Measurements from ENCODE around the gene RNF25.
A peak's percentile ranks its signal among the peaks of the same experiment; 100 is the strongest.

The RNF25 gene

DNA sequence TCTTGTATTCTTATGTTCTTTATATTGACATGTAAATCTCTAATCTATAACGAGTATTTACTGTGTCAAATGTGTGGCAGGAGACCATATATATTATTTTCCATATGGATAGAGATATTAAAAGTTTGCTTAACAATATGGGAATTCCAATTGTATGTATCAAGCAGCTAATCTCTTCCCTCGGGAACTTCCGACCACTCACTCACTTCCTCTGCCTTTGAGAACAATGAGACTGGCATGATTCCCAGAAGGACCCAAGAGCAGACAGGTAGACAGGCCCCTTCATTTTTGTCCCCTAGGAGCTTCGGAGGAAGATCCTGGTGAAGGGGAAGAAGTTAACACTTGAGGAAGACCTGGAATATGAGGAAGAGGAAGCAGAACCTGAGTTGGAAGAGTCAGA is 40.0 kb downstream of the RNF25 start:
- DNase-seq (ENCODE audit: low read depth), result no peak
- no peak for TF ChIP-seq CTCF (conservative IDR thresholded peaks at IDR 0.05; ENCODE audit: low read length)
- H3K4me3 ChIP-seq (ENCODE audit: low read length), result no peak overlapping the region

DNA sequence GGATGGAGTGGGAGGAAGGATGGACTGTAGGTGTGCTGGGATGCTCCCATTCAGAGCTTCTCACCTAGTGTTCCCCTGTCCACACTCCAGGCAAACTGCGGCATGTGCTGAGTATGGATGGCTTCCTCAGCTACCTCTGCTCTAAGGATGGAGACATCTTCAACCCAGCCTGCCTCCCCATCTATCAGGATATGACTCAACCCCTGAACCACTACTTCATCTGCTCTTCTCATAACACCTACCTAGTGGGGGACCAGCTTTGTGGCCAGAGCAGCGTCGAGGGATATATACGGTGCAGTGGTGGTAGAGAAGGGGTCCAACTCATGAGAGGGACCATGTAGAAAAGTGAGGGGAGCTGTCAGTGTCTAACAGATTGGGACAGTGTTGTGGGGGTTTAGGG is 43.9 kb downstream of the RNF25 start:
- no peak for TF ChIP-seq CTCF (conservative IDR thresholded peaks at IDR 0.05; ENCODE audit: low read length)
- DNase-seq (ENCODE audit: low read depth), result no peak
- H3K4me3 ChIP-seq (ENCODE audit: low read length), result no peak overlapping the region

DNA sequence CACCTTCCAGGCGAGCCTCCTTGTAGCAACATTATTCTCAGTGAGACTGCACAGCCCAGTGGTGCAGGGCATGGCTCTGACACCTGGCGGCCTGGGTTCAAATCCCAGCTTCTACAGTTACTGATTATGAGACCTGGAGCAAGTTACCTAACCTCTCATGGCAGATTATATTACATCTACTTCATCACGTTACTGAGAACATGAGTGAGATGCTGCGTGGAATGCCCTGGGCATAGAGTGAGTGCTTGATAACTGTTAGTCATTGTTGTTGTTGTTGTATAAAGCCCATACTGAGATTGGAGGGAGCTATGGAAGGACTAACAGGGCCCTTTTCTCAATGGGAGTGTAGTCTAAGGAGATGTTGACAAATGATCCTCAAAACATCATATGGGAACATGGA is 45.4 kb downstream of the RNF25 start:
- no peak for DNase-seq (ENCODE audit: low read depth)
- TF ChIP-seq CTCF (conservative IDR thresholded peaks at IDR 0.05; ENCODE audit: low read length), result no peak
- H3K4me3 ChIP-seq (ENCODE audit: low read length), result no peak overlapping the region

GRCh38 chr2:218623366-218623705 is 48.5 kb downstream of the RNF25 start:
- no peak for DNase-seq (ENCODE audit: low read depth)
- TF ChIP-seq CTCF (conservative IDR thresholded peaks at IDR 0.05; ENCODE audit: low read length), result no peak
- H3K4me3 ChIP-seq (ENCODE audit: low read length), result no peak overlapping the region

GRCh38 chr2:218622606-218623365 is 49.0 kb downstream of the RNF25 start:
- TF ChIP-seq CTCF (conservative IDR thresholded peaks at IDR 0.05; ENCODE audit: low read length), result no peak
- H3K4me3 ChIP-seq (ENCODE audit: low read length), result no peak overlapping the region
- DNase-seq (ENCODE audit: low read depth), result peak; percentile 25

DNA sequence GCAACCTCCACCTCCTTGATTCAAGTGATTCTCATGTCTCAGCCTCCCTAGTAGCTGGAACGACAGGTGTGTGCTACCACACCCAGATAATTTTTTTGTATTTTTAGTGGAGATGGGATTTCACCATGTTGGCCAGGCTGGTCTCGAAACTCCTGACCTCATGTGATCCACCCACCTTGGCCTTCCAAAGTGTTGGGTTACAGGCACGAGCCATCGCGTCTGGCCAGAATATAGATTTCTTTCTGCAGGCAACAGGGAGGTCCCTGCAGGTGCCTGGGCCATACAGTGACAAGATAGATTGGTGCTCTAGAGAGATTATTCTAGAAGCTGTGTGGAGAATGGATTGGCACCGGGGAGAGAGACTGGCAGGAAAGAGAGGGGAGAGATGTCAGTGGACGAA is 50.8 kb downstream of the RNF25 start:
- DNase-seq (ENCODE audit: low read depth), result no peak
- no peak overlapping the region for H3K4me3 ChIP-seq (ENCODE audit: low read length)
- no peak for TF ChIP-seq CTCF (conservative IDR thresholded peaks at IDR 0.05; ENCODE audit: low read length)

- DNase-seq (ENCODE audit: low read depth), result no peak
- no peak for TF ChIP-seq CTCF (conservative IDR thresholded peaks at IDR 0.05; ENCODE audit: low read length)
Measured at GRCh38 chr2:218618102-218618860, 53.5 kb downstream of the RNF25 start.

More at GRCh38 chr2:218618102-218618860, 53.5 kb downstream of the RNF25 start:
- H3K4me3 ChIP-seq (ENCODE audit: low read length), result no peak overlapping the region
